ENCODE data around the gene C9orf72. TPM values are rescaled to one million over a fixed set of nuclear protein-coding genes. Genes with fewer than 3 reads are reported as not detected.
"Not testable (repeated sequence)": the region's sequence is repeated elsewhere in the genome, so short reads cannot be mapped to it uniquely, and the experiment has no call there.

C9orf72 gene
- total and polyA plus RNA-seq, 7 donors = 10.5 to 26.8 (median 19.4) TPM

DNA sequence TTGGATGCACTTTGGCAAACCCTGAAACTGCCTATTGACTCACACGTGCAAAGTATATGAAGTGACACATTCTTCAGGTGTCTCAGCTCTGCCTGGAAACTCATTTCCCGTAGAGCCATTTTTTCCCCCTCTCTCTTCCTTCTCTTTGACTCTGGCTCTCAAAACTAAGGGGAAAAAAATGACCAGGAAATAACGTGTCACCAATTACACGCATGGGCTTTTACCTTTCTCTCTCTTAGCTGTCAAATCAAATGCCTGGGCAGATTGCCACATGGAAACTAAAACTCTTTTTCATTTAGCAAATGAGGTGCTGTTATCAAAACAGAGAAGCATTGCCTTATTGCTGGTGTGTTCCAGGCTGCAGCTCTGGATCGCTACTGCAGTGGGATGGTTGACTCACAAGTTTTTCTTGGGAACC lies 67.5 kb downstream of the C9orf72 start:
- Histone ChIP-seq H3K4me1 (no peaks in the 10 kb centered on the region), H3K27me3 (ENCODE audit: insufficient read depth in 3 of 3, low read length in 2 of 3) (no peaks in the 10 kb centered on the region), H3K27ac (no peak overlapping the region), H3K9me3 (no peaks in the 10 kb centered on the region), H3K4me3 (no peak overlapping the region), H3K36me3 (ENCODE audit: insufficient read depth in 1 of 2, low read depth in 1 of 2) (no peaks in the 10 kb centered on the region)
- TF ChIP-seq, protein P1, sequence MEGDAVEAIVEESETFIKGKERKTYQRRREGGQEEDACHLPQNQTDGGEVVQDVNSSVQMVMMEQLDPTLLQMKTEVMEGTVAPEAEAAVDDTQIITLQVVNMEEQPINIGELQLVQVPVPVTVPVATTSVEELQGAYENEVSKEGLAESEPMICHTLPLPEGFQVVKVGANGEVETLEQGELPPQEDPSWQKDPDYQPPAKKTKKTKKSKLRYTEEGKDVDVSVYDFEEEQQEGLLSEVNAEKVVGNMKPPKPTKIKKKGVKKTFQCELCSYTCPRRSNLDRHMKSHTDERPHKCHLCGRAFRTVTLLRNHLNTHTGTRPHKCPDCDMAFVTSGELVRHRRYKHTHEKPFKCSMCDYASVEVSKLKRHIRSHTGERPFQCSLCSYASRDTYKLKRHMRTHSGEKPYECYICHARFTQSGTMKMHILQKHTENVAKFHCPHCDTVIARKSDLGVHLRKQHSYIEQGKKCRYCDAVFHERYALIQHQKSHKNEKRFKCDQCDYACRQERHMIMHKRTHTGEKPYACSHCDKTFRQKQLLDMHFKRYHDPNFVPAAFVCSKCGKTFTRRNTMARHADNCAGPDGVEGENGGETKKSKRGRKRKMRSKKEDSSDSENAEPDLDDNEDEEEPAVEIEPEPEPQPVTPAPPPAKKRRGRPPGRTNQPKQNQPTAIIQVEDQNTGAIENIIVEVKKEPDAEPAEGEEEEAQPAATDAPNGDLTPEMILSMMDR (IDR thresholded peaks at IDR 0.05) = no peak
- intact Hi-C loops (cut with DNase I) = no loop called here
- no peak for DNase-seq
- ATAC-seq = no peak
- 69 to 74% (median 70%) methylated on average over 5 of the region's 5 CpGs for WGBS, 3 donors

DNA sequence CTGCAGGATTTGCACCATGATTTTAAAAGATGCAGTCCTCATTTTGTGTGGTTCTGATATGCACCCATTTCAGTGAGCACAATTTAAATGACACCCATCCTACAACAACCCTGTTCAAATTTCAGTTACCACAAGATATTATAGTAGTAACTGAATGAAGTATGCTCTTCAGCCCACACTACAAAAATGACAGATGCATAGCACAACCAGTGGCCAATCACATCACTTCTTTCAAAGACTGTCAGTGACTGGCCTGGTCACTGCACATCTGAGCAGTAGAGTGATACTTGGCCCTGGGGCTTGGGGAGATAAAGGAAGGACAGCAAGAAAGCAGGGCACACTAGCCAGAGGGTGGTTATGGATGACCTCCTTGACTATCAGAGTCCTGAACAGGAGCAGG lies 69.0 kb downstream of the C9orf72 start:
- no peak for ATAC-seq
- intact Hi-C loops (cut with DNase I) = no loop called here
- Histone ChIP-seq H3K9me3 (no peaks in the 10 kb centered on the region), H3K27ac (no peak overlapping the region), H3K4me1 (no peaks in the 10 kb centered on the region), H3K4me3 (no peak overlapping the region), H3K27me3 (ENCODE audit: insufficient read depth in 3 of 3, low read length in 2 of 3) (no peaks in the 10 kb centered on the region), H3K36me3 (ENCODE audit: insufficient read depth in 1 of 2, low read depth in 1 of 2) (no peaks in the 10 kb centered on the region)
- TF ChIP-seq, protein P1 (IDR thresholded peaks at IDR 0.05) = no peak
- DNase-seq = no peak

DNA sequence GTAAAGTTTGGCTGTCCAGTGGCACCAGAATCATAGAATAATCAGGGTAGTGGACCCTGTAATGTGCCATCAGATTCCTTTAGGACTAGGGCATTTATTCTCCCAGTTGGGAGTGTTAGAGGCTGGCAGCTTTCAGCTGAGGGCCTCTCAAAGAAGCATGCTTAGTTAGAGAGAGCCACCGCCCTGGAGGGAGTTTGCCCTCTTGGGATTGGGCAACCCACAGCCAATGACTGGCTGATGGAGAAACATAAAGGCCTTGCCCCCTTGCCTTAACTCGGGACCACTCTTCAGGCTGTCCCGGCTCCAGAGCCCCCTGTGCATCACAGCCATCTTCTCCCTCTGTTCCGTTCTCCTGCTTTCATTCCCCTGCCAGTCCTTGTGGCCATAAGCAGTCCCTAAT lies 69.7 kb downstream of the C9orf72 start:
- Histone ChIP-seq H3K27ac (no peak overlapping the region), H3K36me3 (ENCODE audit: insufficient read depth in 1 of 2, low read depth in 1 of 2) (no peaks in the 10 kb centered on the region), H3K4me3 (no peak overlapping the region), H3K4me1 (no peaks in the 10 kb centered on the region), H3K27me3 (ENCODE audit: insufficient read depth in 3 of 3, low read length in 2 of 3) (no peaks in the 10 kb centered on the region), H3K9me3 (no peaks in the 10 kb centered on the region)
- ATAC-seq = no peak
- TF ChIP-seq, protein P1 (IDR thresholded peaks at IDR 0.05) = no peak
- intact Hi-C loops (cut with DNase I) = no loop called here
- no peak for DNase-seq
- WGBS, 3 donors = 86 to 94% (median 90%) methylated on average over 4 of the region's 4 CpGs

DNA sequence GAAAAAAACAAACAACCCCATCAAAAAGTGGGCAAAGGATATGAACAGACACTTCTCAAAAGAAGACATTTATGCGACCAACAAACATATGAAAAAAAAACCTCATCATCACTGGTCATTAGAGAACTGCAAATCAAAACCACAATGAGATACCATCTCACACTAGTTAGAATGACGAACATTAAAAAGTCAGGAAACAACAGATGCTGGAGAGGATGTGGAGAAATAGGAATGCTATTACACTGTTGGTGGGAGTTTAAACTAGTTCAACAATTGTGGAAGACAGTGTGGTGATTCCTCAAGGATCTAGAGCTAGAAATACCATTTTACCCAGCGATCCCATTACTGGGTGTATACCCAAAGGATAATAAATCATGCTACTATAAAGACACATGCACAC lies 72.4 kb downstream of the C9orf72 start:
- intact Hi-C loops (cut with DNase I); H3K9me3 ChIP-seq: not testable (repeated sequence)
- 89 to 98% (median 96%) methylated on average over 3 of the region's 3 CpGs for WGBS, 3 donors

DNA sequence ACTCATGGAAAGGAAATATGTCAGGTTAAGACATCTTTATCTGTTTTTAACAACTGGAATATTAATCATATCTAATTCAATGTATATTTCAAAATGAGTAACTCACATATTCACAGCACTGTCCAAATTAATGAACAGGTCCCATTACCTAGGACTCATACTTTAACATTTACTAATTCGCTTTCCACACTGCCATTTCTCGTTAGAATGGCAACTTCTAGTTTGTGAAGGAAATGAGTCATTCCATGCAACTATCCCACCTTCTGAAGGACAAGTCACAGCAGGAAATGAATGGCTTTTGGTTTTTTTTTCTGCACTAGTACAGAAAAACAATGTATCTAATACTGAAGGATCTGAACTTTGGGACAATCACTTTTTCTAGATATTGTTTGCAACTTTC lies 73.8 kb downstream of the C9orf72 start:
- Histone ChIP-seq H3K4me1 (no peaks in the 10 kb centered on the region), H3K4me3 (no peak overlapping the region), H3K27me3 (ENCODE audit: insufficient read depth in 3 of 3, low read length in 2 of 3) (no peaks in the 10 kb centered on the region), H3K9me3 (no peaks in the 10 kb centered on the region), H3K27ac (no peak overlapping the region), H3K36me3 (ENCODE audit: insufficient read depth in 1 of 2, low read depth in 1 of 2) (no peaks in the 10 kb centered on the region)
- 52 to 67% (median 61%) methylated on average over 2 of the region's 2 CpGs for WGBS, 3 donors
- ATAC-seq (no peak), DNase-seq (no peak)
- TF ChIP-seq, protein P1 (IDR thresholded peaks at IDR 0.05) = no peak
- intact Hi-C loops (cut with DNase I) = no loop called here

More for the DNA sequence above, 72.4 kb downstream of the C9orf72 start:
- H3K4me1 ChIP-seq; H3K27me3 ChIP-seq (ENCODE audit: insufficient read depth in 3 of 3, low read length in 2 of 3); H3K4me3 ChIP-seq; H3K27ac ChIP-seq; H3K36me3 ChIP-seq (ENCODE audit: insufficient read depth in 1 of 2, low read depth in 1 of 2); DNase-seq; ATAC-seq: not testable (repeated sequence)

Measured in psoas muscle (tissue), 8 donors.